HepG2 (cell line): ENCODE measurements around the gene SLC34A3. TPM values are rescaled to one million over a fixed set of nuclear protein-coding genes. Genes with fewer than 3 reads are reported as not detected.

Experiments
- CC2D1A ChIP-seq: sonication (generic); formaldehyde crosslinking; IDR thresholded peaks from 2 replicates; pipeline ENCODE4 v1.8.1; 2023; ENCODE audit warnings: mild to moderate bottlenecking, missing genetic modification reagents
- EED ChIP-seq: sonication (generic); formaldehyde crosslinking; IDR thresholded peaks from 2 replicates; pipeline ENCODE4 v1.5.0; 2020; ENCODE audit warnings: mild to moderate bottlenecking, missing genetic modification reagents
- HOXA3 ChIP-seq: sonication (generic); formaldehyde crosslinking; IDR thresholded peaks from 2 replicates; pipeline ENCODE4 v1.5.0; 2020; ENCODE audit warnings: missing genetic modification reagents
- KDM3A ChIP-seq: IDR thresholded peaks from 2 replicates; pipeline ENCODE4 v1.6.1; 2018; ENCODE audit warnings: low read depth, missing compliant biosample characterization
- MTA1 ChIP-seq: sonication (generic); formaldehyde crosslinking; IDR thresholded peaks from 2 replicates; pipeline ENCODE4 v1.4.0; 2020; ENCODE audit warnings: missing genetic modification reagents, mild to moderate bottlenecking, borderline replicate concordance
- MXD4 ChIP-seq: IDR thresholded peaks from 2 replicates; pipeline ENCODE4 v1.6.1; 2016; ENCODE audit warnings: mild to moderate bottlenecking, missing biosample characterization, missing genetic modification reagents
- NFKB2 ChIP-seq: sonication (generic); formaldehyde crosslinking; IDR thresholded peaks from 2 replicates; pipeline ENCODE4 v1.4.0; 2020; ENCODE audit warnings: missing genetic modification reagents, borderline replicate concordance
- PHF5A ChIP-seq: IDR thresholded peaks from one replicate; pipeline ENCODE4 v1.6.1; 2018; ENCODE audit warnings: low read depth, missing genetic modification reagents; ENCODE audit not compliant: unreplicated experiment
- PITX1 ChIP-seq: sonication (generic); formaldehyde crosslinking; IDR thresholded peaks from 2 replicates; pipeline ENCODE4 v1.5.1; 2020; ENCODE audit warnings: mild to moderate bottlenecking, missing genetic modification reagents
- POLR2G ChIP-seq: fragments of 200-400 bp; formaldehyde crosslinking; IDR thresholded peaks from 2 replicates; pipeline ENCODE4 v1.6.1; 2018; ENCODE audit warnings: mild to moderate bottlenecking, low read depth, low read length, moderate library complexity
- SAP130 ChIP-seq: IDR thresholded peaks from 2 replicates; pipeline ENCODE4 v1.6.1; 2016; ENCODE audit warnings: low read depth
- SIN3B ChIP-seq: fragments of 150-350 bp; IDR thresholded peaks from 2 replicates; pipeline ENCODE4 v1.6.1; 2014; ENCODE audit warnings: low read length
- SKIL ChIP-seq: sonication (generic); formaldehyde crosslinking; IDR thresholded peaks from 2 replicates; pipeline ENCODE4 v1.8.0; 2022; ENCODE audit warnings: missing genetic modification reagents, mild to moderate bottlenecking, moderate library complexity, borderline replicate concordance
- SMARCE1 ChIP-seq: fragments of 450-650 bp; IDR thresholded peaks from 2 replicates; pipeline ENCODE4 v1.6.1; 2017; ENCODE audit warnings: borderline replicate concordance
- SP2 ChIP-seq: sonication (generic); formaldehyde crosslinking; IDR thresholded peaks from 2 replicates; pipeline ENCODE4 v1.5.1; 2020; ENCODE audit warnings: mild to moderate bottlenecking, missing genetic modification reagents
- ZNF18 ChIP-seq: sonication (generic); formaldehyde crosslinking; IDR thresholded peaks from 2 replicates; pipeline ENCODE4 v1.8.0; 2022; ENCODE audit warnings: mild to moderate bottlenecking, missing genetic modification reagents; ENCODE audit not compliant: insufficient replicate concordance
- ZNF335 ChIP-seq: sonication (generic); formaldehyde crosslinking; IDR thresholded peaks from 2 replicates; pipeline ENCODE4 v1.4.0; 2020; ENCODE audit warnings: missing genetic modification reagents
- ZNF501 ChIP-seq: sonication (generic); formaldehyde crosslinking; IDR thresholded peaks from 2 replicates; pipeline ENCODE4 v1.5.1; 2020; ENCODE audit warnings: mild to moderate bottlenecking, moderate library complexity, missing genetic modification reagents
- ZNF768 ChIP-seq: sonication (generic); formaldehyde crosslinking; IDR thresholded peaks from 2 replicates; pipeline ENCODE4 v1.4.0; 2020; ENCODE audit warnings: missing genetic modification reagents
- polyA plus RNA-seq, 8 experiments: library from polyadenylated mRNA; depleted of rRNA in 3 of 8; stranded (reverse) in 7 of 8; unstranded in 1 of 8; fragments of >200 nt; fragmentation: Illumina TruSeq in 4 of 8; extraction: Trizol in 4 of 8; gene quantifications; 2 replicates each; pipeline versions ENCODE4 v1.2.1 to v1.2.3, GENCODE V29; 2011 to 2016; ENCODE audit warnings: low read depth in 4 of 8, missing spikeins in 1 of 8, mixed read lengths in 1 of 8; ENCODE audit not compliant: insufficient read depth in 1 of 8
- total RNA-seq, 5 experiments: library from RNA; depleted of rRNA; stranded (reverse); fragments of >200 nt; fragmentation: Illumina TruSeq; extraction: Trizol; gene quantifications; 2 replicates each; pipeline ENCODE4 v1.2.3, GENCODE V29; 2016; ENCODE audit warnings: low read depth in 1 of 5
- TF ChIP-seq, protein P1 (sequence below): sonication (generic); formaldehyde crosslinking; IDR thresholded peaks from 2 replicates; pipeline ENCODE4 v1.4.0; 2020; ENCODE audit warnings: missing genetic modification reagents, borderline replicate concordance
- TF ChIP-seq, protein P2 (sequence below): IDR thresholded peaks from 2 replicates; pipeline ENCODE4 v1.6.1; 2016; ENCODE audit warnings: low read depth, control low read depth
- TF ChIP-seq, protein P3 (sequence below): sonication (generic); formaldehyde crosslinking; IDR thresholded peaks from 2 replicates; pipeline ENCODE4 v1.8.1; 2023; ENCODE audit warnings: mild to moderate bottlenecking, moderate library complexity, missing genetic modification reagents

The SLC34A3 gene
- total and polyA plus RNA-seq, 2 of the 13 experiments (the other 11 are each of a cell fraction or from before 2014, with no cell fraction given), result 0.07 to 1.0 TPM

DNA sequence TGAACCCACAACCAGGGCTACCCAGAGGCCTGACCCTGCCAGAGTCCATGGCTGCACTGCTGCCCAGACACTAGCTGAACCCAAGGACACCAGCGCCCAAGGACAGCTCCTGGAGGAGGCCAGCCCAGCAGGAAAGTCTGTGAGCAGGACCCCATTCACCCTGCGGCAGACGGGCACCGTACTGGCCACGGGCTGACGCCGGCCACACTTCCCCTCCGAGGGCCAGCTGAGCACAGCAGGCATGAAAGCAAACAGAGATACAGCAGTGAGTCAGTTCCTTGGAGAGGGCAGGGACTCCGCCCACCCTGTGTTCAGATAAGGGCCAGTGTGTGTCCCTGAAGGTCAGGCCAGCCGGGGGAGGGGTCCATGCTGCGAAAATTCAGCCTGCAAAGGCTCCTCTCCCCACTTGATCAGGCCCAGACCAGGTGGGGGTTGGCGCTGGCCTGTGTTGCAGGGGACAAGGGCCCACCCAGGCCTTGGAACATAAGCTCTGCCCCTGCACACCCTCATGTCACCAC lies 11.9 kb upstream of the SLC34A3 start (continued):
- peak; percentile 88 for TF ChIP-seq SKIL (CRISPR knock-in tag)
- 0 out of 2 replicates have a peak, but pooled peaks have one; percentile 60 for TF ChIP-seq ZNF335 (CRISPR knock-in tag)
- no peak for TF ChIP-seq CC2D1A
- TF ChIP-seq, protein P1, sequence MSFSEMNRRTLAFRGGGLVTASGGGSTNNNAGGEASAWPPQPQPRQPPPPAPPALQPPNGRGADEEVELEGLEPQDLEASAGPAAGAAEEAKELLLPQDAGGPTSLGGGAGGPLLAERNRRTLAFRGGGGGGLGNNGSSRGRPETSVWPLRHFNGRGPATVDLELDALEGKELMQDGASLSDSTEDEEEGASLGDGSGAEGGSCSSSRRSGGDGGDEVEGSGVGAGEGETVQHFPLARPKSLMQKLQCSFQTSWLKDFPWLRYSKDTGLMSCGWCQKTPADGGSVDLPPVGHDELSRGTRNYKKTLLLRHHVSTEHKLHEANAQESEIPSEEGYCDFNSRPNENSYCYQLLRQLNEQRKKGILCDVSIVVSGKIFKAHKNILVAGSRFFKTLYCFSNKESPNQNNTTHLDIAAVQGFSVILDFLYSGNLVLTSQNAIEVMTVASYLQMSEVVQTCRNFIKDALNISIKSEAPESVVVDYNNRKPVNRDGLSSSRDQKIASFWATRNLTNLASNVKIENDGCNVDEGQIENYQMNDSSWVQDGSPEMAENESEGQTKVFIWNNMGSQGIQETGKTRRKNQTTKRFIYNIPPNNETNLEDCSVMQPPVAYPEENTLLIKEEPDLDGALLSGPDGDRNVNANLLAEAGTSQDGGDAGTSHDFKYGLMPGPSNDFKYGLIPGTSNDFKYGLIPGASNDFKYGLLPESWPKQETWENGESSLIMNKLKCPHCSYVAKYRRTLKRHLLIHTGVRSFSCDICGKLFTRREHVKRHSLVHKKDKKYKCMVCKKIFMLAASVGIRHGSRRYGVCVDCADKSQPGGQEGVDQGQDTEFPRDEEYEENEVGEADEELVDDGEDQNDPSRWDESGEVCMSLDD (CRISPR knock-in tag), result peak; percentile 56; the same call in 1 of the 2 replicates
- peak; percentile 33; the same call in 1 of the 2 replicates for TF ChIP-seq ZNF768
- TF ChIP-seq, protein P2, sequence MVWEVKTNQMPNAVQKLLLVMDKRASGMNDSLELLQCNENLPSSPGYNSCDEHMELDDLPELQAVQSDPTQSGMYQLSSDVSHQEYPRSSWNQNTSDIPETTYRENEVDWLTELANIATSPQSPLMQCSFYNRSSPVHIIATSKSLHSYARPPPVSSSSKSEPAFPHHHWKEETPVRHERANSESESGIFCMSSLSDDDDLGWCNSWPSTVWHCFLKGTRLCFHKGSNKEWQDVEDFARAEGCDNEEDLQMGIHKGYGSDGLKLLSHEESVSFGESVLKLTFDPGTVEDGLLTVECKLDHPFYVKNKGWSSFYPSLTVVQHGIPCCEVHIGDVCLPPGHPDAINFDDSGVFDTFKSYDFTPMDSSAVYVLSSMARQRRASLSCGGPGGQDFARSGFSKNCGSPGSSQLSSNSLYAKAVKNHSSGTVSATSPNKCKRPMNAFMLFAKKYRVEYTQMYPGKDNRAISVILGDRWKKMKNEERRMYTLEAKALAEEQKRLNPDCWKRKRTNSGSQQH (CRISPR knock-in tag), result 0 out of 2 replicates have a peak, but pooled peaks have one; percentile 68
- TF ChIP-seq, protein P3, sequence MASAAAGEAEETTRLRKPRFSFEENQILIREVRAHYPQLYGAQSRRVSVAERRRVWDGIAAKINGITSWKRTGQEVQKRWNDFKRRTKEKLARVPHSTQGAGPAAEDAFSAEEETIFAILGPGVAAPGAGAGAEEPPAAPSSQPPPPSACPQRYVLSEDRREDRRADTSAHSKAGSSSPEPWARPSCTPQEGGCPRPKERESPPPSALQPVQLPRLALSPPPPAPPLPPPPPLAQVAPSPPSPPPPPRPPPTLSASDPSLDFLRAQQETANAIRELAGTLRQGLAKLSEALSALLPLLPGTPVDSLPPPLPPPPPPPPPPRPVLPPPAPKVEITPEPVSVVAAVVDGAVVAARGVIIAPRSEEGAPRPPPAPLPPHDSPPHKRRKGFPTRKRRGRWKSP (CRISPR knock-in tag), result peak; percentile 58; the same call in 1 of the 2 replicates
- no peak for TF ChIP-seq SIN3B
- peak; percentile 77 for TF ChIP-seq ZNF501
- TF ChIP-seq SP2 (CRISPR knock-in tag), result peak; percentile 47; the same call in 1 of the 2 replicates
- TF ChIP-seq PHF5A, result no peak
- peak; percentile 86 for TF ChIP-seq ZNF18 (CRISPR knock-in tag)
- no peak for TF ChIP-seq SMARCE1
- TF ChIP-seq PITX1 (CRISPR knock-in tag), result no peak
- TF ChIP-seq KDM3A (CRISPR knock-in tag), result peak; percentile 15; the same call in 1 of the 2 replicates
- peak; percentile 33; the same call in 1 of the 2 replicates for TF ChIP-seq NFKB2 (CRISPR knock-in tag)
- TF ChIP-seq SAP130, result peak; percentile 96
- TF ChIP-seq EED, result no peak
- peak; percentile 71 for TF ChIP-seq POLR2G
- TF ChIP-seq MXD4 (CRISPR knock-in tag), result peak; percentile 62; the same call in 1 of the 2 replicates
- TF ChIP-seq HOXA3, result peak; percentile 45; the same call in 1 of the 2 replicates
- peak; percentile 83; the same call in 1 of the 2 replicates for TF ChIP-seq MTA1 (CRISPR knock-in tag)
